ENCODE data around the gene TPRG1L. TPM values are rescaled to one million over a fixed set of nuclear protein-coding genes. Genes with fewer than 3 reads are reported as not detected.

TPRG1L gene
- total RNA-seq, 1 donor from 2014 or later, result 26.5 TPM

DNA sequence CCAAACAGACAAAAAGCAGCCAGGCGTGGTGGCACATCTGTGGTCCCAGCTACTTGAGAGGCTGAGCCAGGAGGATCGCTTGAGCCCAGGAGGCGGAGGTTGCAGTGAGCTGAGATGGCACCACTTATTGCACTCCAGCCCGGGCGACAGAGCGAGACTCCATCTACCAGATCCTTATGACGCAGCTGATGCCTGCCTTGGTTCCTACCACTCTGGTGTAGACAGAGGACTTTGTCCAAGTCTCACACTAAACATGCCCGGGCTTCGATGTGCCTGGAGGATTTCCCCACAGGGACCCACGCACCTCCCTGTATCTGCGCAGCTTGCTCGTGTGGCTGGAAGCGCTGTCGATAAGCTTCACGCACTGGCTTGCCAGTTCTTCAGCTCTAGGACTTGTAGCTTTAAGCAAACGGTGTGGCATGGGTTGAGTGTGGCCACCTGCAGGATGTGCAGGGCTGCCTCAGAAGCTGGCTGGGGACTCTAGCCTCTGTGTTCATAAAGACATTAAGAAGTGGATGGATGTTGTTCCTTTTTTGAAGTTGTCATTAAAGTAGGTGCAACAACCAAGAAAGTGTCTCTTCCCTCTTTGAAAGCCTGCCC lies 4.8 kb downstream of the TPRG1L start:
- H3K36me3 Mint-ChIP-seq (ENCODE audit: low read depth), result peaks cover 57% of the 10 kb centered on the region
- TF ChIP-seq, protein P1, sequence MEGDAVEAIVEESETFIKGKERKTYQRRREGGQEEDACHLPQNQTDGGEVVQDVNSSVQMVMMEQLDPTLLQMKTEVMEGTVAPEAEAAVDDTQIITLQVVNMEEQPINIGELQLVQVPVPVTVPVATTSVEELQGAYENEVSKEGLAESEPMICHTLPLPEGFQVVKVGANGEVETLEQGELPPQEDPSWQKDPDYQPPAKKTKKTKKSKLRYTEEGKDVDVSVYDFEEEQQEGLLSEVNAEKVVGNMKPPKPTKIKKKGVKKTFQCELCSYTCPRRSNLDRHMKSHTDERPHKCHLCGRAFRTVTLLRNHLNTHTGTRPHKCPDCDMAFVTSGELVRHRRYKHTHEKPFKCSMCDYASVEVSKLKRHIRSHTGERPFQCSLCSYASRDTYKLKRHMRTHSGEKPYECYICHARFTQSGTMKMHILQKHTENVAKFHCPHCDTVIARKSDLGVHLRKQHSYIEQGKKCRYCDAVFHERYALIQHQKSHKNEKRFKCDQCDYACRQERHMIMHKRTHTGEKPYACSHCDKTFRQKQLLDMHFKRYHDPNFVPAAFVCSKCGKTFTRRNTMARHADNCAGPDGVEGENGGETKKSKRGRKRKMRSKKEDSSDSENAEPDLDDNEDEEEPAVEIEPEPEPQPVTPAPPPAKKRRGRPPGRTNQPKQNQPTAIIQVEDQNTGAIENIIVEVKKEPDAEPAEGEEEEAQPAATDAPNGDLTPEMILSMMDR (IDR thresholded peaks at IDR 0.05), result no peak
- CTCF ChIA-PET, result interaction anchor here (0.9 to 3.2 kb wide), 2 partner anchors 10 to 95 kb away, joined by 3 to 18 read pairs; no protein-coding TSS in a partner anchor

DNA sequence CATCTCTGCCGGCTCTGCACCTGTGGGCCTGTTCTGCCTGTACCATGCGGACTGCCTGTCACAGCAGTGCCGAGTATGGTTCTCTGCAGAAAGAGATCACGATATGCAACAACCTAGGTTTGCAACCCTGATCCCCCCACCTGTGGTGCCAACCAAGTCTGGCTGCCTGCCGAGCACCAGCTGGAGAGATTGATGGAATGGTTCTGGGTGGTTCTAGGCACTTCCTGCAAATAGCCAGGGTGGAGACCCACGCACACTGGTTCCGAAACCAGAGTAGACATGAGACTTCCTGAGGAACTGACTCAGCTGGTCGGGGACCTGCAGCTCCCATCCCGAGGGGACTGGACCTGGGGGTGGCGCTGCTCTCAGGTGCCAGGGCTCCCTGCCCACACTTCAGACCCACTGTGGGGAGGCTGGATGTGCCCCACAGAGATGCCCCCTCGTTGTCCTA lies 5.4 kb downstream of the TPRG1L start:
- no peak overlapping the region for H3K4me3 Mint-ChIP-seq
- no peaks in the 10 kb centered on the region for H3K9me3 Mint-ChIP-seq
- intact Hi-C loops (cut with micrococcal nuclease), result no loop called here
- DNase-seq (no peak), ATAC-seq (ENCODE audit: low read depth) (no peak)
- TF ChIP-seq, protein P1 (IDR thresholded peaks at IDR 0.05), result no peak
- H3K27ac Mint-ChIP-seq, result peak overlapping the region; percentile 53
- CTCF ChIA-PET, result interaction anchor here (3.2 kb wide), 1 partner anchor 11 kb away, joined by 18 read pairs; no protein-coding TSS in a partner anchor
- H3K4me1 Mint-ChIP-seq, result peaks cover 17% of the 10 kb centered on the region
- POLR2A ChIA-PET, result no interaction called here
- H3K27me3 Mint-ChIP-seq, result no peaks in the 10 kb centered on the region
- H3K36me3 Mint-ChIP-seq (ENCODE audit: low read depth), result peaks cover 62% of the 10 kb centered on the region

More for the DNA sequence above, 4.8 kb downstream of the TPRG1L start:
- DNase-seq, result no peak
- Mint-ChIP-seq H3K27me3 (no peaks in the 10 kb centered on the region), H3K4me1 (peaks cover 18% of the 10 kb centered on the region), H3K27ac (no peak overlapping the region), H3K4me3 (no peak overlapping the region), H3K9me3 (no peaks in the 10 kb centered on the region)
- intact Hi-C loops (cut with micrococcal nuclease), result loop anchor here (10.0 kb wide), 1 partner anchor 985 kb away; no protein-coding TSS in a partner anchor
- POLR2A ChIA-PET, result no interaction called here
- ATAC-seq (ENCODE audit: low read depth), result no peak

GRCh38 chr1:3630914-3631313 lies 6.1 kb downstream of the TPRG1L start:
- no peak overlapping the region for H3K27ac Mint-ChIP-seq
- CTCF ChIA-PET, result no interaction called here
- H3K9me3 Mint-ChIP-seq, result no peaks in the 10 kb centered on the region

DNA sequence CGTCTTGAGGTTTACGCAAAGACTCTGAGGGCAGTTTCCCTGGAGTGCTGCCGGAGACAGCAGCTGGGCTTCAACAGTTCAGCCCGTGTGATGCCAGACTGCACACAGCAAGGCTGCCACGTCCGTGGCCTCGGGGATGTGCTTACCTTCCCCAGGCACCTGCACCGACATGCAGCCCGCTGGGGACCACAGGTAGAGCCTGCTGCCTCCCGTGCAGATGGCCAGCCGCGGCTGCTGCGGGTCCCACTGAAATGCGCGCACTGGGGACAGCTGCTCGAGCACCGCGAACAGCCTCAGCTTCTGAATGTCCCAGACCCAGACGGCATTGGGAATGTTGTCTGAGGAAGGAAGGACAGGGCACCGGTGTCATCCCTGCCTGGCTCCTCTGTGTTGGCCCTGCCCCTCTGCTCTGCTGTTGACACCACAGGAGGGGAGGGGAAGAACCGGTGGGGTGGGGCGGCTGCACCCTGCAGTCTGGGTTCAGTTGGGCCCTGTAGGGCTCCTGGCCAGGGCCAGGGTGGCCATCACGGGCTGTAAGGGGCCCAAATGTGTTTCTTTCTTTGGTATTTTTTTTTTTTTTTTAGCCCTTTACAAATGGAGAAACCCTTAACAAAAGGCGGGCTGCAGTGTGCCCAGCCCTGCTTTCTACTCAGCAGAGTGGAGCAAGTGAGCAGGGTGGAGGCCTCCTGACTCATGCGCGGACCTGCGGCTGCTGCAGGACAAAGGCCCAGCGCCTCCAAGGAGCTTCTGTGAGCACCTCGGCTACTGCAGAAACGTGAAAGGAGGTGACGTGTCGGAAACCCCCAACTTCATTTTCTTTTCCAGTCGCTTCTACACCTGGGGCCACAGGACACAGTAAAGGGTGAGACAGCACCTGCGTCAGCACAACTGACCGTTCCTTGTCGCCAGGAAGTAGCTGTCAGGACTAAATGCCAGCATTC lies 6.8 kb downstream of the TPRG1L start:
- Mint-ChIP-seq H3K27me3 (no peaks in the 10 kb centered on the region), H3K9me3 (no peaks in the 10 kb centered on the region), H3K36me3 (ENCODE audit: low read depth) (peaks cover 73% of the 10 kb centered on the region), H3K27ac (no peak overlapping the region), H3K4me3 (no peak overlapping the region), H3K4me1 (peaks cover 9% of the 10 kb centered on the region)
- CTCF ChIA-PET, result no interaction called here
- intact Hi-C loops (cut with micrococcal nuclease), result no loop called here
- TF ChIP-seq, protein P1 (IDR thresholded peaks at IDR 0.05), result no peak
- ATAC-seq (ENCODE audit: low read depth) (no peak), DNase-seq (no peak)
- POLR2A ChIA-PET, result no interaction called here

More at GRCh38 chr1:3630914-3631313, 6.1 kb downstream of the TPRG1L start:
- H3K36me3 Mint-ChIP-seq (ENCODE audit: low read depth), result peaks cover 69% of the 10 kb centered on the region
- no peak overlapping the region for H3K4me3 Mint-ChIP-seq
- TF ChIP-seq, protein P1 (IDR thresholded peaks at IDR 0.05), result no peak
- H3K27me3 Mint-ChIP-seq, result no peaks in the 10 kb centered on the region
- intact Hi-C loops (cut with micrococcal nuclease), result no loop called here
- POLR2A ChIA-PET, result no interaction called here
- H3K4me1 Mint-ChIP-seq, result peaks cover 12% of the 10 kb centered on the region
- ATAC-seq (ENCODE audit: low read depth) (no peak), DNase-seq (no peak)

GRCh38 chr1:3632298-3632697 lies 7.5 kb downstream of the TPRG1L start:
- TF ChIP-seq, protein P1 (IDR thresholded peaks at IDR 0.05), result no peak
- Mint-ChIP-seq H3K36me3 (ENCODE audit: low read depth) (peaks cover 78% of the 10 kb centered on the region), H3K4me3 (no peak overlapping the region), H3K4me1 (peaks cover 9% of the 10 kb centered on the region), H3K9me3 (no peaks in the 10 kb centered on the region), H3K27me3 (no peaks in the 10 kb centered on the region), H3K27ac (no peak overlapping the region)
- intact Hi-C loops (cut with micrococcal nuclease), result no loop called here
- ATAC-seq (ENCODE audit: low read depth), result no peak
- DNase-seq, result no peak
- CTCF ChIA-PET, result no interaction called here
- POLR2A ChIA-PET, result no interaction called here
